NCI-H146 treated with DMSO at 0.1 percent for 48 hours (cell line): ENCODE results near the gene FANCL.
A peak's percentile ranks its signal among the peaks of the same experiment; 100 is the strongest.
"Not testable (repeated sequence)": the region's sequence is repeated elsewhere in the genome, so short reads cannot be mapped to it uniquely, and the experiment has no call there.

Source experiments
- DNase-seq: peaks from one replicate; lab custom pipeline; 2025; ENCODE audit not compliant: unreplicated experiment; lab: John Stamatoyannopoulos, UW

Gene FANCL

DNA sequence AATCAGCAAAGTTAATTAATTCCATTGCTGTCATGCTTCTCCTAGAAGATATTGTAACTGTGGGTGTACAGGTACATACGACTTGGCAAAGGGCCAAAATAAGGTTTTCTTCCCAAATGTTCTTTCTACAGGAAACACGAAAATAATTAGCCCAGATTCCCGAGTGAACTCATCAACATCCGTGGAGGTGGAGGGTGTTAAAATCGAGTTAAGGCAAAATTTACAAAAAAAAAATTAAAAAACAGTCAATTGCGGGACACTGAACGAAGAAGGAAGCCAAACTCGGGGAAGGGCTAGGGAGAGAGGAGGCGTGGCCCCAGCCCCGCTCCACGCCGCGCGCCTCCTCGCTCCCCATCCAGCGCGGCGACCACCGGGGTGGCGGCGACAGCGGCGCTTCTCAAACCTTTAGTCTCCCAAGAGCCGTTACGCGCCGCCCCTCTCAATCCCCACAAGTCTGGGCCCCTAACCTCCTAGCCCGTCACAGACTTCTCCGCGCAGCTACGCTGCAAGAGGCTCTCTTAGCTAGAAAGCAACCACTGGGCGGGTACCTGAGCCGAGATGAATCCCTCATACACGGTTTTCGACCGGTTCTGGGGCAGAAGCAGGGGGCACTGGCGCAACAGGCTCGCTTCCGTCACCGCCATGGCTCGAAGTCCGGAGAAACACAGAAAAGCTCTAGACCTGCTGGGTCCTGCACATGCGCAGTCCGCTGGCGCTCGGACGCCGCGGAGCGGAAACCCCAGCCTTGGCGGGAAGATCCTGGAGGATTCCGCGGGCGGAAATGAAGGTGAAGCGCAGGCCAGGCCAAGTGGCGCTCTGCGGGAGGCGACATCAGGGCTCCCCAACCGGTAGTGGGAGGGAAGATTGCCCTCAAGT is at the start of gene FANCL:
Gene FANCL (minus strand): TSS at position 656 of the 876 bp plus-strand sequence. CDS start 12 bp downstream, at position 644.
- peak; percentile 89 for DNase-seq

DNA sequence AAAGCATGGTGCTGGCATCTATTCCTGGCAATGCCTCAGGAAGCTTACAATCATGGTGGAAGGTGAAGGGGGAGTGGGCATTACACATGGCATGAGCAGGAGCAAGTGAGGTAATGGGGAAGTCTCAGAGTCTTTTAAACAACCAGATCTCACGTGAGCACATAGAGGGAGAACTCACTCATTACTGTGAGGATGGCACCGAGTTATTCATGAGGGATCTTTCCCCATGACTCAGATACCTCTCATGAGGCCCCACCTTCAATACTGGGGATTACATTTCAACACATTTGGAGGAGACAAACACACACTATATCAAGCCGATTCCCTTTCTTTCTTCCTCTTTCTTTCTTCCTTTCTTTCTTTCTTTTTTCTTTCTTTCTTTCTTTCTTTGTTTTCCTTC is 47.9 kb upstream of the FANCL start:
- DNase-seq = no peak

DNA sequence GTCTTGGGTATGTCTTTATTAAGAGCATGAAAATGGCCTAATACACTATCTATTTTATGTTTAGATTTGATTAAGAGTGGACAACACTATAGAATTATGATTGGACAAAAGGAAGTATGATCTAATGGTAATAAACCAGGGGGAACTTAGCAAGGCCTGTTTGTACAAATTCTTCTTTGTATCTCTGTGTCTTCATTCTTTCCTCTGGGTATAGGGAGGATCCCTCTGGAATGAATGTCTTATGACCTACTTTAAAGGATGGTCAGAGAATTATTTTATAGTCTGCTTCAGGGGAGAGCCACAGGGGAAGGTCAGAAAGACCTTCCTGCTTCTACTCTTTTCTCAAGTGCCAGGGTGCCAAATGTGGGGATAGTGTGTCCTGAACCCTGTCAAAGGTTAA is 42.8 kb upstream of the FANCL start:
- DNase-seq = no peak

DNA sequence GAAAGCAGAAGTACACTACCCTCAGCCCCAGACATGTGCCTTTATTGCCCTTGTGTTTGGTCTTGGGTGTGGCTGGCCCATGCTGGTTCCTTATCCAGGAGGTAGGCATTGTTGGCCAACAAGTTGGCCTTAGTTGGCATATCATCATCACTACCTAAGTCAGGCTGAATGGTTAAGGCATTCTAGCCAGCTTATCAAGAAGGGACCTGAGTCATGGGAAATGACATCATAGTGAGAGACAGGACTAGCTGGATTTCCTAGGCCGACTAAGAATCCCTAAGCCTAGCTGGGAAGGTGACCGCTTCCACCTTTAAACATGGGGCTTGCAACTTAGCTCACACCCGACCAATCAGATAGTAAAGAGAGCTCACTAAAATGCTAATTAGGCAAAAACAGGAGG is 34.0 kb upstream of the FANCL start:
- not testable (repeated sequence) for DNase-seq

DNA sequence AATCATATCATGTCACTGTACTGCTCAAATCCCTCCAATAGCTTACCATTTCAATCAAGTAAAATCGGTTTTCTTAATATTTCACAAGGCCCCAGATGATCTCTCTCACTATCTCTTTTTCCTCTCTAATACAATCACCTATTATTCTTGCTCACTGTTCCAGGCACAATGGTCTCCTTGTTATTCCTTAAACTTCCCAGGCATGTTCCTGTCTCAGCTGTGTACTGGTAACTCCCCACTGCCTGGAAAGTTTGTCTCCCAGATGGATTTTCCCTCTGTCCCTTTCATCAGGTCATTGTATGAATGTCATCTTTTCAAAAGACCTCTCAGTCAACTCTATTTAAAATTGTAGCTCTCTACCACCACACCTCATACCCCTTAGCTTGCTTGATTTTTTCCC is 30.7 kb upstream of the FANCL start:
- no peak for DNase-seq

DNA sequence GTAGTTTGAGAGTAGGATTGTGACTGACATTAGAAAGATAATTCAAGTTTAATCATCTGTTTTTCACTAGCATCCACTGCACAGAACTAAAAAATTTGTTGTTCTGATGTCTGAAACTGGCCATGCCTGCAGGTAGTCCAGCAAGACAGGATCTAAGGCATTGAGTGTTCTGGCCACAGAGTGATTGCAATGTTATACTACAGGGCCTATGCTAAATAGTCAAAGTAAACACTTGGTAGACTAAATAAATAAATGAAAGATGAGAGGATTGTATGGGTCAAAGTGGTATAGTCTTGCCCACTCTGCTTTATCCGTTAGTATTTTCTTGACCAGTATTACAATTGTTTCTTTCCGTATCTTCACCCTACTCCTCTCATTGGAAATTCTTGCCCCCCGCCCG is 27.6 kb upstream of the FANCL start:
- no peak for DNase-seq

DNA sequence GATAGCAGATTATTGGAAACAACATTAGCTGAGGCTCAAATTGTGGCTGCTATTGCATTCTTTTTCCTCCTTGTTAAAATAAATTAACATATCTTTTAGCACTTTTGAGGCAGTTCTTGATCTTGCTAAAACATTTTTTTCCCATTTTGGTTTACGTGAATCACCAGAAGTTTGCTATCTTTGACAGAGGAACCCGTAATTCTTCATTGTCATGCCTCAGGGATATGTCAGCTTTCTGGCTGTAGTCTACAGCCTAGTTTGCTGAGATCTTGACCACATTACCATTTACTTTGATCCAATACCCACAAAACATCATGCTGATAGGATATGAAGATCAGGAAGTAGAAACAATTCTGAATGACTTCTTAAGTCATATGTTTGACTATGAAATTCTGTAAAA is 25.1 kb upstream of the FANCL start:
- no peak for DNase-seq

DNA sequence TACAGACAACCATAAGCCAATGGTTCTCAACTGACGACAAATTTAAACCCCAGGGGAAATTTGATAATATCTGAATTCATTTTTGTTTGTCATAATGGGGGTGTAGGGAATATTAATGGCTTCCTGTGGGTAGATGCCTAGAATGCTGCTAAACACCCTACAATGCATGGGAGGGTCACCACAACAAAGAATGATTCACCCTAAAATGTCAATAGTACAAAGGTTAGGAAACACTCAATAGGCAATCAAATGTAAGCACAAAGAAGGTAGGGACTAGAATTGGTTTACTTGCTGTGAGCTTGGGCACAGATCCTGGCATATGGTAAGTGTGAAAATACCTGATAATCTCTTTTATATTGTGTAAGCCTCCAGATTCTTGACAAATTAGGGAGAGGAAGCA is 20.1 kb upstream of the FANCL start:
- no peak for DNase-seq

DNA sequence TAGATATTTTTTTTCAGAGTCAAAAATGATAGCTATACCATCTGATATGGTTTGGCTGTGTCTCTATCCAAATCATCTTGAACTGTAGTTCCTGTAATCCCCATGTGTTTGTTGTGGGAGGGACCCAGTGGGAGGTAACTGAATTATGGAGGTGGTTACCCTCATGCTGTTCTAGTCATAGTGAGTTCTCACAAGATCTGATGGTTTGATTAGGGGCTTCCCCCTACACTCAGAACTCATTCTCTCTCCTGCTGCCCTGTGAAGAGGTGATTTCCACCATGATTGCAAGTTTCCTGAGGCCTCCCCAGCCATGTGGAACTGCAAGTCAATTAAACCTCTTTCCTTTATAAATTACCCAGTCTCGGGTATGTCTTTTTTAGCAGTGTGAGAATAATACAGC is 17.3 kb upstream of the FANCL start:
- not testable (repeated sequence) for DNase-seq

DNA sequence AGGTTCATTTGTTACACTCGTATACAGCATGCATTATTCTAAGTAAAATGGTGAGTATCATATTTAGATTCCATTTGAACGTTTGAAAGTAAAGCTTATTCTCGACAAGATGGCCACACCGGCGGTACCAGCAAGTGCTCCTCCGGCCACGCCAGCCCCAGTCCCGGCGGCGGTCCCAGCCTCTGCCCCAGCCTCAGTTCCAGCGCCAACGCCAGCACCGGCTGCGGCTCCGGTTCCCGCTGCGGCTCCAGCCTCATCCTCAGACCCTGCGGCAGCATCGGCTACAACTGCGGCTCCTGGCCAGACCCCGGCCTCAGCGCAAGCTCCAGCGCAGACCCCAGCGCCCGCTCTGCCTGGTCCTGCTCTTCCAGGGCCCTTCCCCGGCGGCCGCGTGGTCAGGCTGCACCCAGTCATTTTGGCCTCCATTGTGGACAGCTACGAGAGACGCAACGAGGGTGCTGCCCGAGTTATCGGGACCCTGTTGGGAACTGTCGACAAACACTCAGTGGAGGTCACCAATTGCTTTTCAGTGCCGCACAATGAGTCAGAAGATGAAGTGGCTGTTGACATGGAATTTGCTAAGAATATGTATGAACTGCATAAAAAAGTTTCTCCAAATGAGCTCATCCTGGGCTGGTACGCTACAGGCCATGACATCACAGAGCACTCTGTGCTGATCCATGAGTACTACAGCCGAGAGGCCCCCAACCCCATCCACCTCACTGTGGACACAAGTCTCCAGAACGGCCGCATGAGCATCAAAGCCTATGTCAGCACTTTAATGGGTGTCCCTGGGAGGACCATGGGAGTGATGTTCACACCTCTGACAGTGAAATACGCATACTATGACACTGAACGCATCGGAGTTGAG is 10.4 kb upstream of the FANCL start:
- not testable (repeated sequence) for DNase-seq

DNA sequence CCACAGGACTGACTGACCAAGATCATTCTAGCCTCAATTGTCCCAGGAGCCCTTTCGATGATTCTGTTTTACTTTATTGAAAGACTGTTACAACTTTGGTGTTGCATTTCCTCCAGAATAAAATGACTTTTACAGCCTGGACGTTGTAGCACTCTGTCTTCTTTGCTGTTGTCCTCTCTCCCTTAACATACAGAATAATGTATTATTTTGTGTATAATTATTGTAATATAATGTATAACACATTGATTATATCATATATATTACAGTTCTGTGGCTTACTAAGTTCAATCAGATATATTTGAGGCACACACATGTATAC is 380 bp upstream of the FANCL start:
- DNase-seq = no peak

DNA sequence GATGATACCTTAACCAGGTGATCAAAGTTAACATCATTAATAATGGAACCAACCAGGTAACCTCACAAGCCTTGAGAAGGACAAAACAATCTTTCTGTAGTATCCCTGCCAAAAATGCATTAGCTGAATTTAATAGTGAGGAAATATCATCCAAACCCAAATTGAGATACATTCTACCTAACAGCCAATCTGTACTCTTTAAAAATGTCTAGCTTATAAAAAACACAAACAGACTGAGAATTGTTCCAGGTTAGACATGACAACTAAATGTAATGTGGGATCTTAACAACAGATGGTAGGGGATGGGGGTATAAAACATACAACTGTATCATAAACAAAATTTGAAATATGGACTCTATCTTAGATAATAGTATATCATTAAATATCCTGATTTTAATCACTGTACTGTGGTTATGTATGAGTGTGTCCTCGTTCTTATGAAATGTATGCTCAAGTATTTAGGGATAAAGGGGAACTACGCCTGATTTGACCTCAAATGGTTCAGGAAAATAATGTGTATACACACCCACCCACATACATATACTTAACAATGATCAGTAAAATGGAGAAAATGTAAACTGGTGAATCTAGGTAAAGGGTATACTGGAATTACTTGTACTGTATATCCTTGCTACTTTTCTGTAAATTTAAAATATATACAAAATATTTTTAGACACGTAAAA is 1.7 kb downstream of the FANCL start:
- DNase-seq = no peak

DNA sequence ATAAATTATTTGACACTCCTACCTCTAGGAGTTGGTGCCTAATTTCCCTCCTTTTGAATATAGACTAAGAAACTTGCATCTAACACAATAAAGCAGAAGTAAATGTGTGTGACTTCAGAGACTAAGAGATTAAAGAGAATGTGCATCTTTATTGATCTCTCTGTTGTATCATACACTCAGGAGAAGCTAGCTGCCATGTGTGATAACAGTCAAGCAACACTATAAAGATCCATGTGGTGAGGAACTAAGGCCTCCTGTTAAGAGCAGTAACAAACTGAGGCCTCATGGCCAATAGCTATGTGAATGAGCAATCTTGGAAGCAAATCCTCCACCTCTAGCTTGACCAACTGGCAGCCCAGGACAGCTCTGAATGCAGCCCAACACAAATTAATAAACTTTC is 3.4 kb downstream of the FANCL start:
- no peak for DNase-seq

DNA sequence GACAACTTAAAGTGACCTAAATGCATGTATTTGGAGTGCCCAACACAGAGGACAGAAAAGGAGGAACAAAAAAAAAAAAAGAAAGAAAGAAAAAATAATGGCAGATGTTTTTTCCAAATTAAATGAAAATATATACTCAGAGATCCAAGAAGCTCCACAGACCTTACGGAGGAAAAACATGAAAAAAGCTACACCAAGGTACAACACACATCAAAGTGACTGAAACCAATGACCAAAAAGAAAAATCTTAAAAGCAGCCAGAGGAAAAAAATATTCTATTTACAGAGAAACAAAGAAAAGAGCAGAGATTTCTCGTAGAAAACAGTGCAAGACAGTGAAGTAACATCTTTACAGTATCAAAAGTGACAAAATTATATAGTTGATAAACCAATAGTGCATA is 5.1 kb downstream of the FANCL start:
- no peak for DNase-seq

DNA sequence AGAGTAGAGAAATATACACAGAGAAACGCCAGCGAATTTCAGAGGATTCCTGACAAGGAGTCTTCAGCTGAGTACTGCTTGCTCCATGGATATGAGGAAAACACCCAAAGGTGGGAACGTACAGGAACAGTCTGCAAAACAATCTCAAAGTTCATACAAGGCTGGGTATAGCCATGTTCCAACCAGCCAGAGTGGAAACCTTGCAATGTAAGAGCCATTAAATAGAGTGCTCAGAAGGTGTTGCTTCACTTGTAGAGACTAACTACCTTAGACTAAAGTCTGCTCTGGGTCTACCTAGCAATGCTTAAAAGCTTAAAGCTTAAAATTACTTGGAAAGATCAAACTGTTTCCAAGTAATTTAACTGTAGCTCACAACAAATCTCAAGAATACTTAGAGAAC is 6.0 kb downstream of the FANCL start:
- DNase-seq = no peak

DNA sequence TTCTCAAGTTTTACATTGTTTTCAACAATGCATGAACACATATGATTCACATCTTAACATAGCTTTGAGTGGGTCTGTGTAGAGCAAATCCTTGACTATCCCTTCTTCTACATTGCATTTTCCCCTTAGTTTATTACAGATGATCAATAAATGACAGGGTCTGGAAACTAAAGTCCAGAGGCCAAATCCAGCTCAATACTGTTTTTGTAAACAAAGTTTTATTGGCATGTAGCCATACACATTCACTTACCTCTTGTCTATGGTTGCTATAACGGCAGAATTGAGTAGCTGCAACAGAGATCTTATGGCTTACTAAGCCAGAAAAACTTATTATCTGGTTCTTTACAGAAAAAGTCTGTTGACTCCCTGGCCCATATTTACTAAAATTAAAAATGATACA is 12.8 kb downstream of the FANCL start:
- no peak for DNase-seq

DNA sequence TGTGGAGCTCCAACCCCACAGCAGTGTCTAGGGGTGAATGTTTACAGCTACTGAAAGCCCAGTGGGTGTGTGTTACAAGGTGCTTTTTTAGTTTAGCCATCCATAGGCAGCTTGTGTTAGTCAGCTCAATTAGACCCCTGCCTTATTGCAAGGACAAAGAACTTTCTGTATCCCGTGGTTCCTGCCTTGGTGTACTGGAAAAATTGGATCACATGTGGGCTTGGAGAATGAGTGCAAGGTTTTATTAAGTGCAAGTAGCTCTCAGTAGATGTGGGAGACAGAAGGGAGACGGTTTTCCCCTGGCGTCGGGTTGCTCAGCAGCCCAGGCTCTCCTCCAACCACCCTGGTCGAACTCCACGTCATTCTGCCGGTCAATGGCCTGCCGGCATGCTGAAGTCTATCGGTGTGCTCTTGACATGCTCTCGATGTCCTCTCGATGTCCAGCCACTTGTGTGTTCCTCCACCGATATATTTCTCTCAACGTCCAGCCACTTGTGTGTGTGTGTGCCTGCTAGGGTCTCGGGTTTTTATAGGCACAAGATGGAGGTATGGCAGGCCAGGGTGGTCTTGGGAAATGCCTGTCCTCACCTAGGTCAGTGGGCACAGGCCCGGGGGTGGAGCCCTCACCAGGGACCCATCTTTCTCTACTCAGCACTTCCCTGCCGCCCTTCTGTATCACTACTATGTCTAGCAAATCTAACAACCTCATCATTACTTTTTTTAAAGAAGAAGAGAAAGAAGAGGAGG is 13.8 kb downstream of the FANCL start:
- DNase-seq = no peak

DNA sequence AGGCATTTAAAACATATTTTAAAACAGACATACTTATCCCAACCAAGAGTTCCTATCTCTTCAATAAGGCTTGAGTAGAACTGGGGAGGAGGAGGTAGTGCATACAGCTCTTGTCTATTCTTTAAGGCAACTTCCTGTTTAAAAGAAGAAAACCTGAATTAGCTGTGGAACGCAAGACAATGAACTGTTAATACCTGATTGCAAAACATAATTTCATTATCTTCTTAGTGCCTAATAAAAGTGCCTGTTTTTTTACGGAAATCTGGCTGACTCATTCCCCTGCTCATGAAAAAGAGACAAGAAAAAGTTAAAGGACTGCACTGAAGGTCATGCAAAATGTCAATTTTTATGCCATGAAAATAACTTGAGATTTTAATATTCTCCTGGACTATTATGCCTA is 19.2 kb downstream of the FANCL start:
- no peak for DNase-seq

DNA sequence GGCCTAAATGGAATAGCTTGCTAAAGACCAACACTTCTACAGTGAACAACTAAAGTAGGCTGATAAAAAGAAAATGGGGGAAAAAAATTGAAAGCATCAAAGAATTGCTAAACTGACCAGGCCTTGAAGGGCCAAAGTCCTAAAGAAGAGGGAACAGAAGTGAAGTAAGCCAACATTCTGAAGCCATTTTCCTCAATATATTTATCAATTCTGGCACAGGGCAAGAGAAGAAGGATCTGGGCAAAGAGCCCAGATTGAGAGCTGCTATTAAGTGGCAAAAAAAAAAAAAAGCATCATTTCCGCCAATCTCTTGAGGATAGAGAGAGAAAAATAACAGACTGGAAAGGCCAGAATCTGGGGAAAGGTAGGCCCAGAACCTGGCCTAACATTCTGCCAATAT is 25.7 kb downstream of the FANCL start:
- no peak for DNase-seq

DNA sequence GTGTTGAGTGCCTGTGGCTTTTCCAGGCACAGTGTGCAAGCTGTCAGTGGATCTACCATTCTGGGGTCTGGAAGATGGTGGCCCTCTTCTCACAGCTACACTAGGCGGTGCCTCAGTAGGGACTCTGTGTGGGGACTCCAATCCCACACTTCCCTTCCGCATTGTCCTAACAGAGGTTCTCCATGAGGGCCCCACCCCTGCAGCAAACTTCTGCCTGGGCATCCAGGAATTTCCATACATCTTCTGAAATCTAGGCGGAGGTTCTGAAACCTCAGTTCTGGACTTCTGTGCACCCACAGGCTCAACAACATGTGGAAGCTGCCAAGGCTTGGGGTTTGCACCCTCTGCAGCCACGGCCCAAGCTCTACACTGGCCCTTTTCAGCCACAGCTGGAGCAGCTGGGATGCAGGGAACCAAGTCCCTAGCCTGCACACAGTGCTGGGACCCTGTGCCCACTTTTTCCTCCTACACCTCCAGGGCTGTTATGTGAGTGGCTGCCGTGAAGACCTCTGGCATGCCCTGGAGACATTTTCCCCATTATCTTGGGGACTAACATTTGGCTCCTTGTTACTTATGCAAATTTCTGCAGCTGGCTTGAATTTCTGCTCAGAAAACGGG is 30.1 kb downstream of the FANCL start:
- DNase-seq = not testable (repeated sequence)

DNA sequence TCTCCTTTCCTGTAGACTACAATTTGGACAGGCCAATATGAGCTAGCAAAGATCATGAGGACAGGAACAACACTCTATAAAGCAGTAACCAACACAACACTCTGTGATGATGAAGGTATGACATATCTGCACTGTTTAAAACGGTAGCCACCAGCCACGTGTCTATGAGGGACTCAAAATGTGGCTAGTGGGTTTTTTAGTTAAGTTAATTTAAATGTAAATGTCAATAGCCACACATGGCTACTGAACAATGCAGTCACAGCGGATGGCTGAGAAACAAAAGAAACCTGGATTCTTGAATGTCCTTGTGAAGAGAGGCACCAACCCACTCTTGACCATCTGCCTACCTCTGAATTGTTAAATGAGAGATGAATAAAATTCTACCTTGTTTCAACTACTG is 33.9 kb downstream of the FANCL start:
- DNase-seq = no peak
